ENCODE data around the gene FBN1.

The FBN1 gene

GRCh38 chr15:48645558-48646330 lies at the start of gene FBN1:
Gene FBN1, minus strand, starts transcription at chr15:48645709. Its CDS starts 940 bp downstream, at chr15:48644769.
- no peak for DNase-seq (ENCODE audit: low read depth in 2 of 2)

GRCh38 chr15:48693484-48693883 lies 48.0 kb upstream of the FBN1 start:
- DNase-seq (ENCODE audit: low read depth in 2 of 2): no peak

- no peak for DNase-seq (ENCODE audit: low read depth in 2 of 2)
These were observed 43.0 kb upstream of the FBN1 start for GRCh38 chr15:48688493-48688892.

GRCh38 chr15:48683991-48684765 lies 38.7 kb upstream of the FBN1 start:
- DNase-seq (ENCODE audit: low read depth in 2 of 2): no peak

GRCh38 chr15:48682942-48683651 lies 37.6 kb upstream of the FBN1 start:
- no peak for DNase-seq (ENCODE audit: low read depth in 2 of 2)

- DNase-seq (ENCODE audit: low read depth in 2 of 2): no peak
These were observed 35.8 kb upstream of the FBN1 start for GRCh38 chr15:48681353-48681752.

GRCh38 chr15:48680841-48681240 lies 35.3 kb upstream of the FBN1 start:
- no peak for DNase-seq (ENCODE audit: low read depth in 2 of 2)

GRCh38 chr15:48679952-48680351 lies 34.4 kb upstream of the FBN1 start:
- no peak for DNase-seq (ENCODE audit: low read depth in 2 of 2)

- no peak for DNase-seq (ENCODE audit: low read depth in 2 of 2)
These were observed 33.3 kb upstream of the FBN1 start for GRCh38 chr15:48678851-48679250.

- DNase-seq (ENCODE audit: low read depth in 2 of 2): no peak
These were observed 32.3 kb upstream of the FBN1 start for GRCh38 chr15:48677821-48678220.

- no peak for DNase-seq (ENCODE audit: low read depth in 2 of 2)
These were observed 29.9 kb upstream of the FBN1 start for GRCh38 chr15:48675436-48675835.

- no peak for DNase-seq (ENCODE audit: low read depth in 2 of 2)
These were observed 29.4 kb upstream of the FBN1 start for GRCh38 chr15:48674876-48675275.

- DNase-seq (ENCODE audit: low read depth in 2 of 2): no peak
These were observed 26.7 kb upstream of the FBN1 start for GRCh38 chr15:48672206-48672605.

- DNase-seq (ENCODE audit: low read depth in 2 of 2): no peak
These were observed 25.9 kb upstream of the FBN1 start for GRCh38 chr15:48671103-48672022.

- no peak for DNase-seq (ENCODE audit: low read depth in 2 of 2)
These were observed 22.2 kb upstream of the FBN1 start for GRCh38 chr15:48667701-48668100.

- DNase-seq (ENCODE audit: low read depth in 2 of 2): no peak
These were observed 18.9 kb upstream of the FBN1 start for GRCh38 chr15:48664436-48664835.

- no peak for DNase-seq (ENCODE audit: low read depth in 2 of 2)
These were observed 12.6 kb upstream of the FBN1 start for GRCh38 chr15:48657950-48658591.

- DNase-seq (ENCODE audit: low read depth in 2 of 2): no peak
These were observed 9.3 kb upstream of the FBN1 start for GRCh38 chr15:48654801-48655200.

GRCh38 chr15:48653913-48654670 lies 8.6 kb upstream of the FBN1 start:
- no peak for DNase-seq (ENCODE audit: low read depth in 2 of 2)

- no peak for DNase-seq (ENCODE audit: low read depth in 2 of 2)
These were observed 7.7 kb upstream of the FBN1 start for GRCh38 chr15:48653216-48653615.
